Right lobe of liver (tissue), 4 donors: Measurements from ENCODE around the gene N4BP2L1.

Experiments used
- CTCF ChIP-seq, 4 donors: fragments of 200-600 bp in 3 of 4; fragments of 450-650 bp in 1 of 4; IDR thresholded peaks; one replicate each; pipeline versions ENCODE4 v1.5.1 to v1.8.0; 2016 to 2022; ENCODE audit warnings: antibody characterized with exemption in 4 of 4, mild to moderate bottlenecking in 2 of 4
- POLR2A ChIP-seq: fragments of 450-650 bp; IDR thresholded peaks from one replicate; pipeline ENCODE4 v1.6.1; 2017; ENCODE audit warnings: antibody characterized with exemption, mild to moderate bottlenecking
- donor health status: DM: no; HTN: no; CAD: no.
- donor health status: DM: no; HTN: no; CAD: no.
- donor health status: DM: no; HTN: yes; CAD: no.

- TF ChIP-seq CTCF (IDR thresholded peaks at IDR 0.05) (no peak), POLR2A (no peak)
Measured at GRCh38 chr13:32428581-32429432, 877 bp upstream of the N4BP2L1 start.
